HG03558 (cell line): ENCODE results near the gene POTEG.
"Not testable (repeated sequence)": the region's sequence is repeated elsewhere in the genome, so short reads cannot be mapped to it uniquely, and the experiment has no call there.

ENCODE experiments used
- ATAC-seq: cut with Tn5 transposase; IDR thresholded peaks from one replicate; pipeline ENCODE4 v1.9.1; 2021; ENCODE audit warnings: moderate number of reproducible peaks; ENCODE audit not compliant: unreplicated experiment; ENCODE audit errors: extremely low read depth

POTEG gene

DNA sequence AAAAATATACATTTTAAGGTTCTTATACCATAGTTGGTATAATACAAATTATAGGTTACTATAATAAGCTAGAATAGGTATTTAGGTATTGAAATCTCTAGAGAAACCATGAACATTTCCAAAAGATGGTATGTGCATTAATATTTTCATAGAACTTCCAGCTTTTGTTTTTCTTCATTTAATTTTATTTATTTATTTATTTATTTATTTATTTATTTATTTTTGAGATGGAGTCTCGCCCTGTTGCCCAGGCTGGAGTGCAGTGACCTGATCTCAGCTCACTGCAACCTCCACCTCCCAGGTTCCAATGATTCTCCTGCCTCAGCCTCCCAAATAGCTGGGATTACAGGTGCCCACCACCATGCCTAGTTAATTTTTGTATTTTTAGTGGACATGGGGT lies 54.0 kb downstream of the POTEG start:
- ATAC-seq: not testable (repeated sequence)

GRCh38 chr14:19374451-19374903 lies 59.7 kb downstream of the POTEG start:
- not testable (repeated sequence) for ATAC-seq

- not testable (repeated sequence) for ATAC-seq
Measured at GRCh38 chr14:19372813-19373500, 61.2 kb downstream of the POTEG start.

DNA sequence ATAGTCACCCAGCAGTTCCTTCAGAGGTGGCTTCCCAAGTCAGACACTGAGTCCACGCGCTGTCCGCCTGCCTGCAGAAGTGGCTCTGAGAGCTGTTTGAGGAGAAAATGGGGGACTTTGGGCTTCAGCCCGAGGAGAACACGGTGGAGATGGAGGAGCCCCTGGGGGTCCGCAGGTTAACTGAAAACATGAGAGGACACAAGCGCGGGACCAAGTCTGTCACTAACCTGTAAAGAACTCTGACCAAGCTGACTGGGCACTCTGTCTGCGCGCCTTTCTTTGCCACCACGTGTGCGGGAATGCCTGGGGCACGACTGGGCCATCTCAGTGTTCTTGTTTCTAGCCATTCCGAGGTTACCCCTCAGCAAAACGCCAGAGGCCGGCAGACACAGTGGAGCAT lies 62.4 kb downstream of the POTEG start:
- not testable (repeated sequence) for ATAC-seq

DNA sequence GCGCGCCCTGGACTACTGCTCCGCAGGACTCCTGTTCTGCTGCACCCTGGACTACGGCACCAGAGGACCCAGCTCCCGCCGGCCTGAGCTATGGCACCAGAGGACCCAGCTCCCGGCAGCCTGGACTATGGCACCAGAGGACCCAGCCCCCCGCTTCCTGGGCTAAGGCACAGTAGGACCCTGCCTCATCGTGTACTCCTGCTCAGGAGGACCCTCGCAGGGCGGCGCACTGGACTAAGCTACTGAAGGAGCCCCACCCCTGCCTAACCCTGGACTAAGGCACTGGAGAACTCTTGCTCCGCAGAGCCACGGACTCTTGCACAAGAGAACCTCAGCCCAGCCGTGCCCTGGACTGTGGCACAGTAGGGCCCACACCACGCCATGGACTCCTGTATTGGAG lies 71.3 kb downstream of the POTEG start:
- not testable (repeated sequence) for ATAC-seq

- ATAC-seq: not testable (repeated sequence)
Measured at GRCh38 chr14:19362323-19362722, 71.8 kb downstream of the POTEG start.

GRCh38 chr14:19361636-19362253 lies 72.4 kb downstream of the POTEG start:
- not testable (repeated sequence) for ATAC-seq

GRCh38 chr14:19360937-19361635 lies 73.1 kb downstream of the POTEG start:
- not testable (repeated sequence) for ATAC-seq
